ENCODE results near the gene MAPKAPK2. TPM values are rescaled to one million over a fixed set of nuclear protein-coding genes. Genes with fewer than 3 reads are reported as not detected.

Gene MAPKAPK2
- total RNA-seq, 1 experiment from 2014 or later: 98.5 TPM

- intact Hi-C loops (cut with micrococcal nuclease): no loop called here
- POLR2A ChIA-PET (ENCODE audit: unreplicated experiment): no interaction called here
Observed at GRCh38 chr1:206742719-206743383, 58.1 kb downstream of the MAPKAPK2 start.

DNA sequence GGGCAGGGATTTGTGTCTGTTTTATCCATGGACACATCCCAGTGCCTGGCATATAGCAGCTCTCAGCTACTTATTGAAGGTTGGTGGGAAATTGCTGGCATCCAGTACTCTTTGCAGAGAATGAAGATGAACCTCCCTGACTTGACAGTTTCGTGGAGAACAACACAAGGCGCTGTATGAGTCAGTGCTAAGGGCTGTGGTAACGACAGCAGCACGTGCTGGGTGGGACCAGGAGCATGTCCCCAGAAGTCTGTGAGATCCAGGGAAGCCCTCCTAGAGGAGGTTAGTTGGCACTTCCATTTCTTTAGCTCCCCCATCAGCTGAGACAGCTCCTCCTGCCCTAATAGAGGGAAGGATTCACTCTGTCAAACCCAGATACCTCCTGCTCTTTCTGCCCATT, 60.0 kb downstream of the MAPKAPK2 start:
- BruUV-seq (replicated peaks): no TSS peak
- H3K4me2 ChIP-seq (ENCODE audit: low read length): no peak overlapping the region
- H3K9me2 ChIP-seq (replicated peaks; ENCODE audit: low read length): no peaks in the 10 kb centered on the region
- no peak overlapping the region for H3K4me3 ChIP-seq (ENCODE audit: low read length)
- no peaks in the 10 kb centered on the region for H4K20me1 ChIP-seq (ENCODE audit: low read length)
- no peak overlapping the region for H2AFZ ChIP-seq (ENCODE audit: low read length)
- intact Hi-C loops (cut with micrococcal nuclease): no loop called here
- TF ChIP-seq EZH2phosphoT487 (IDR thresholded peaks at IDR 0.05; ENCODE audit: borderline replicate concordance, low read length) (no peak), EZH2 (IDR thresholded peaks at IDR 0.05; ENCODE audit: low read length, unreplicated experiment) (no peak)
- TF ChIP-seq, protein P1, sequence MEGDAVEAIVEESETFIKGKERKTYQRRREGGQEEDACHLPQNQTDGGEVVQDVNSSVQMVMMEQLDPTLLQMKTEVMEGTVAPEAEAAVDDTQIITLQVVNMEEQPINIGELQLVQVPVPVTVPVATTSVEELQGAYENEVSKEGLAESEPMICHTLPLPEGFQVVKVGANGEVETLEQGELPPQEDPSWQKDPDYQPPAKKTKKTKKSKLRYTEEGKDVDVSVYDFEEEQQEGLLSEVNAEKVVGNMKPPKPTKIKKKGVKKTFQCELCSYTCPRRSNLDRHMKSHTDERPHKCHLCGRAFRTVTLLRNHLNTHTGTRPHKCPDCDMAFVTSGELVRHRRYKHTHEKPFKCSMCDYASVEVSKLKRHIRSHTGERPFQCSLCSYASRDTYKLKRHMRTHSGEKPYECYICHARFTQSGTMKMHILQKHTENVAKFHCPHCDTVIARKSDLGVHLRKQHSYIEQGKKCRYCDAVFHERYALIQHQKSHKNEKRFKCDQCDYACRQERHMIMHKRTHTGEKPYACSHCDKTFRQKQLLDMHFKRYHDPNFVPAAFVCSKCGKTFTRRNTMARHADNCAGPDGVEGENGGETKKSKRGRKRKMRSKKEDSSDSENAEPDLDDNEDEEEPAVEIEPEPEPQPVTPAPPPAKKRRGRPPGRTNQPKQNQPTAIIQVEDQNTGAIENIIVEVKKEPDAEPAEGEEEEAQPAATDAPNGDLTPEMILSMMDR (conservative IDR thresholded peaks at IDR 0.05; ENCODE audit: low read depth, low read length): no peak
- ChIA-PET POLR2A (ENCODE audit: unreplicated experiment) (interaction anchor here (0.6 kb wide), 1 partner anchor 26 kb away, joined by 3 read pairs; the partner anchor contains the start of gene IL19), CTCF (no interaction called here)
- H3K9ac ChIP-seq (ENCODE audit: low read length): no peak overlapping the region
- H3K36me3 ChIP-seq (ENCODE audit: low read depth, low read length): no peaks in the 10 kb centered on the region
- no peak overlapping the region for H3K27ac ChIP-seq (ENCODE audit: low read length)
- no peaks in the 10 kb centered on the region for H3F3A ChIP-seq (ENCODE audit: low read length, unreplicated experiment)
- no peaks in the 10 kb centered on the region for H3K27me3 ChIP-seq (ENCODE audit: low read length)
- ATAC-seq (no peak), DNase-seq (no peak)
- H3K9me3 ChIP-seq (ENCODE audit: low read length): no peaks in the 10 kb centered on the region
- 0 out of 2 replicates have a peak, but pooled peaks cover under 1% of the 10 kb centered on the region for H3K4me1 ChIP-seq (ENCODE audit: insufficient read depth, low read length)
- no peaks in the 10 kb centered on the region for H3K79me2 ChIP-seq (ENCODE audit: low read length)

More at GRCh38 chr1:206742719-206743383, 58.1 kb downstream of the MAPKAPK2 start:
- H3K9ac ChIP-seq (ENCODE audit: low read length): no peak overlapping the region
- CTCF ChIA-PET: interaction anchor here (0.8 kb wide), 1 partner anchor 59 kb away, joined by 6 read pairs; no protein-coding TSS in a partner anchor
- no peaks in the 10 kb centered on the region for H3F3A ChIP-seq (ENCODE audit: low read length, unreplicated experiment)
- no peaks in the 10 kb centered on the region for H3K79me2 ChIP-seq (ENCODE audit: low read length)
- no peak overlapping the region for H3K27ac ChIP-seq (ENCODE audit: low read length)
- no peak for DNase-seq
- no peaks in the 10 kb centered on the region for H3K36me3 ChIP-seq (ENCODE audit: low read depth, low read length)
- ATAC-seq: no peak
- peaks cover 6% of the 10 kb centered on the region for H3K4me1 ChIP-seq (ENCODE audit: insufficient read depth, low read length)
- H3K4me2 ChIP-seq (ENCODE audit: low read length): no peak overlapping the region
- H2AFZ ChIP-seq (ENCODE audit: low read length): no peak overlapping the region
- no peaks in the 10 kb centered on the region for H3K9me3 ChIP-seq (ENCODE audit: low read length)
- no peaks in the 10 kb centered on the region for H4K20me1 ChIP-seq (ENCODE audit: low read length)
- H3K4me3 ChIP-seq (ENCODE audit: low read length): no peak overlapping the region
- H3K9me2 ChIP-seq (replicated peaks; ENCODE audit: low read length): no peaks in the 10 kb centered on the region
- TF ChIP-seq EZH2 (IDR thresholded peaks at IDR 0.05; ENCODE audit: low read length, unreplicated experiment): no peak
- TF ChIP-seq, protein P1 (conservative IDR thresholded peaks at IDR 0.05; ENCODE audit: low read depth, low read length): no peak
- TF ChIP-seq EZH2phosphoT487 (IDR thresholded peaks at IDR 0.05; ENCODE audit: borderline replicate concordance, low read length): no peak
- no peaks in the 10 kb centered on the region for H3K27me3 ChIP-seq (ENCODE audit: low read length)
- BruUV-seq (replicated peaks): no TSS peak

DNA sequence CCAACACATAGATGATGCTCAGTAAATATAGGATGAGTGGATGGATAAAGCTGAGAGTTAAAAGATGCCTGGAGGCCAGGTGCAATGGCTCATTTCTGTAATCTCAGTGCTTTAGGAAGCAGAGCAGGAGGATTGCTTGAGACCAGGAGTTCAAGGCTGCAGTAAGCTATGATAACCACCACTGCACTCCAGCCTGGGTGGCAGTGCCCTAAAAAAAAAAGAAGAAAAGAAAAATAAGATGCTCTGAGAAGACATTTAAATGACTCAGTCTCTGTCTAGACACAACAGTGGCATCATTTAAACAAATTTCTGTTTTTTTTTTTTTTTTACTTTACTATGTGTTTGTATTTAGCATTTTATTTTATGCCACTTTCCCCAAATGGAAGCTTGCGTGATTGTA, 60.6 kb downstream of the MAPKAPK2 start:
- intact Hi-C loops (cut with micrococcal nuclease): no loop called here
- H3K36me3 ChIP-seq (ENCODE audit: low read depth, low read length): no peaks in the 10 kb centered on the region
- H3K9ac ChIP-seq (ENCODE audit: low read length): no peak overlapping the region
- POLR2A ChIA-PET (ENCODE audit: unreplicated experiment): interaction anchor here (0.7 kb wide), 1 partner anchor 76 kb away, joined by 4 read pairs; no protein-coding TSS in a partner anchor
- no peaks in the 10 kb centered on the region for H3F3A ChIP-seq (ENCODE audit: low read length, unreplicated experiment)
- H4K20me1 ChIP-seq (ENCODE audit: low read length): no peaks in the 10 kb centered on the region
- no peak for DNase-seq
- H3K4me1 ChIP-seq (ENCODE audit: insufficient read depth, low read length): no peaks in the 10 kb centered on the region
- no peak overlapping the region for H3K27ac ChIP-seq (ENCODE audit: low read length)
- no peak for ATAC-seq
- no peak overlapping the region for H2AFZ ChIP-seq (ENCODE audit: low read length)
- TF ChIP-seq EZH2phosphoT487 (IDR thresholded peaks at IDR 0.05; ENCODE audit: borderline replicate concordance, low read length) (no peak), EZH2 (IDR thresholded peaks at IDR 0.05; ENCODE audit: low read length, unreplicated experiment) (no peak)
- TF ChIP-seq, protein P1 (conservative IDR thresholded peaks at IDR 0.05; ENCODE audit: low read depth, low read length): no peak
- no peaks in the 10 kb centered on the region for H3K27me3 ChIP-seq (ENCODE audit: low read length)
- CTCF ChIA-PET: no interaction called here
- no peak overlapping the region for H3K4me3 ChIP-seq (ENCODE audit: low read length)
- no peaks in the 10 kb centered on the region for H3K9me2 ChIP-seq (replicated peaks; ENCODE audit: low read length)
- no peaks in the 10 kb centered on the region for H3K79me2 ChIP-seq (ENCODE audit: low read length)
- no peaks in the 10 kb centered on the region for H3K9me3 ChIP-seq (ENCODE audit: low read length)
- no peak overlapping the region for H3K4me2 ChIP-seq (ENCODE audit: low read length)
- no TSS peak for BruUV-seq (replicated peaks)
